HG03139 (cell line): Measurements from ENCODE around the gene RGS14.

ENCODE experiments used
- ATAC-seq: cut with Tn5 transposase; IDR thresholded peaks from one replicate; pipeline ENCODE4 v1.9.1; 2021; ENCODE audit not compliant: unreplicated experiment

RGS14 gene, protein sequence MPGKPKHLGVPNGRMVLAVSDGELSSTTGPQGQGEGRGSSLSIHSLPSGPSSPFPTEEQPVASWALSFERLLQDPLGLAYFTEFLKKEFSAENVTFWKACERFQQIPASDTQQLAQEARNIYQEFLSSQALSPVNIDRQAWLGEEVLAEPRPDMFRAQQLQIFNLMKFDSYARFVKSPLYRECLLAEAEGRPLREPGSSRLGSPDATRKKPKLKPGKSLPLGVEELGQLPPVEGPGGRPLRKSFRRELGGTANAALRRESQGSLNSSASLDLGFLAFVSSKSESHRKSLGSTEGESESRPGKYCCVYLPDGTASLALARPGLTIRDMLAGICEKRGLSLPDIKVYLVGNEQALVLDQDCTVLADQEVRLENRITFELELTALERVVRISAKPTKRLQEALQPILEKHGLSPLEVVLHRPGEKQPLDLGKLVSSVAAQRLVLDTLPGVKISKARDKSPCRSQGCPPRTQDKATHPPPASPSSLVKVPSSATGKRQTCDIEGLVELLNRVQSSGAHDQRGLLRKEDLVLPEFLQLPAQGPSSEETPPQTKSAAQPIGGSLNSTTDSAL

DNA sequence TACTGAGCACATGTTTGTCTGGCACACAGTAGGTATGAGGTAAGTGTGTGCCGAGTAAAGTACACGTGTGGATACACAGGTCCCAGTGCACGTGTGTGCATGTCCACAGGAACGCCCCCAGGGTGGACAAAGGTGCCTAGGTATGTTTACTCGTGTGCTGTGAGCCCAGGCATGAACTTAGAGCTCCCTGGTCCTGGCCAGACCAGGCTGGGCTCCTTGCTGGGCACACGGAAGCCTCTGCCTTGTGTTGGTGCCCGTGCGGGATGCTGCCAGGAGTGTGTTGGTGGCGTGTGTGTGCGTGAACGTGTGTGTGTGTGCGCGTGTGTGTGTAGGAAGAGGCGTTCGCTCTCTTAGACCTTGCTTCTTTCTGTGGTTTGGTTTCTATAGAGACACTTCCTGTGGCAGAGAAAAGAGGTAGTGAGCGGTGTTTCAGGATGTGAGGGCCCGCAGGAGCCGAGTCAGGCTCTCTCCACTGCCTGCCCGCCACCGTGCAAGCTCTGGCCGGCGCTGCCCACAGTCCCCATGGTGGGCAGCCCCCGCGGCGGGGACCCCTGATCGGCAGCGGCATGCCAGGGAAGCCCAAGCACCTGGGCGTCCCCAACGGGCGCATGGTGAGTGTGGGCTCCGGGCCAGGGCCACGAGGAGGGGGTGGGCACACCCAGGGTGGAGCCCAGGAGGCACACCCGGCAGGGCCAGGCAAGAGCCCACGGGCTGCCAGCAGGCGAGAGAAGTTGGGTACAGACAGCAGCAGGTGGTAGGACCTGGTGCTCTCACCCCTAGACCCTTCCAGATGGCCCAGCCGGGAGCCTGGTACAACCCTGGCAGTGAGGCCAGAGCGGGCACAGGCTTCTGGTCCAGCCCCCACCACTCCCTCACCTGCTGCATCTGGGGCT is at the start of gene RGS14:
RGS14 (plus strand) TSS at position 466 of the 893 bp plus-strand sequence; CDS start at position 567, 101 bp downstream.
- ATAC-seq: peak; percentile 84

DNA sequence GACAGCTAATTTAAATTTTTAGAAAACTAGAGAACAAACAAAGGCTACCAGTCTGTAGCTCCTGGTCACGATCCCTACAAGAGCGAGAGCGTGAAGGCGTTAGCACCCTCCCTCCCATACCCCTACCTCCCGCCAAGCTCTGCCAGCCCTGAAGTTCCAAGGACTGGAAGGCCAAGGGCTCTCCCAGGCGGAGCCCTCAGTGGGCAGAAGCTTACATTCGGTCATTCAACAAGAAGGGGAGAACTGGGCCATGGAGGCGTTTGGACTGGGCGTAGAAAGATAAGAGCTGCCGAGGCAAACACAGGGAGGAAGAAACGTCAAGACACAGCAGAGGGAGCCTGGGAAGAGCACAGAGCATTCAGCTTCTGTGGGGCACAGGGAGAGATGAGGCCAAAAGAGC is 49.0 kb upstream of the RGS14 start:
- no peak for ATAC-seq

DNA sequence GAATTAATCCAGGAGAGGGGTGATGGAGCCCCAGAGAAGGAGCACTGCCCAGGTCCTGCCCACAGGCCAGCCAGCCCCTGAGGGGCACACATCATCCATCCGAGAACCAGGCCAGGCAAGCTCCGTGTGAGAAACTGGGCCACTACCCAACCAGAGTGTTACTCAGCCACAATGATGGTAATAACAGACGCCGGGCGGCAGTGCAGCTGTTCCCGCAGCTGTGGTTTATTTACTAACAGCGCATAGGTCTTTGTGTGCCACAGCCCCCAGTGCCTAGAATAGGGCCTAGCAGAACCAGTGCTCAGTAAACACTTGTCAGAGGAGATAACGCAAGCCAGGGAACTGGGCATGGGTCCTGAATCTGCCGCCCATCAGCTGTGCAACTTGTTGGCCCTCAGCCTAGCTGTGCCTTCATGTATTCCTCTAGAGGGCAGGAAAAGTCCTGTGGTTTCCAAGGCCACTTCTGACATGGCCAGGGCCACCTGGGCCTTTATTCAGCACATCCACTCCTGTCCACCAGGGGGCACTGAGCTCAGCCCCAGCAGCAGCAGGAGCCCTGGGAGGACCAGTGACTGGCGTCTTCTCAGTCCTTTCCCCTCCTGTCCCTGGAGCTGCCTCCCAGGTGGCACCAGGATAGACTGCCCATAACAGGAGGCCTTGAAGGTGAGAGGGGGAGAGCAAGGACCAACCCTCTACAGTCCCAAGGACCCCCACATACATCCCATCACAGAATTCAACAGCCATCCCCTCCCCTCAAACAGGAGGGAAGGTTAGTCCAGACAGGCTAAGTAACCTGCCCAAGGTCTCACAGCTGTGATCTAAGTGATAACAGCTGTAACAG is 48.2 kb upstream of the RGS14 start:
- no peak for ATAC-seq

DNA sequence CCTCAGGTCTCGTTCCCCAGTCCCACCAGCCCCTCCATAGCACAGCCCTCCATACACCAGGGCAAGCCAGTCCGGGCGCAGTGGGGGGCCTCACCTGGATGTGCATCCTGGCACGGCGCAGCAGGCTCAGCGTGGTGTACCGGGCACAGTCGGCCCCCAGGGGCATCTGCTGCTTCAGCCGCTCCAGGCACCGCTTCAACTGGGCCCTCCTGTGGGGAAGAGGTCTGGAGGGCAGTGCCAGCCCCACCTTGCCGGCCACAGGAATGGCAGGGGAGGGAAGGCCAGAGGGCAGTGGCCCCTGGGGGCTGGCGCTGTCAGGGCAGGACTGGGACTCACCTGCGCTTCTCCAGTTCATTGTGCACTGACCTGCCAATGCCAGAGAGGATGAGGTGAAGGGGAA is 47.4 kb upstream of the RGS14 start:
- ATAC-seq: no peak

DNA sequence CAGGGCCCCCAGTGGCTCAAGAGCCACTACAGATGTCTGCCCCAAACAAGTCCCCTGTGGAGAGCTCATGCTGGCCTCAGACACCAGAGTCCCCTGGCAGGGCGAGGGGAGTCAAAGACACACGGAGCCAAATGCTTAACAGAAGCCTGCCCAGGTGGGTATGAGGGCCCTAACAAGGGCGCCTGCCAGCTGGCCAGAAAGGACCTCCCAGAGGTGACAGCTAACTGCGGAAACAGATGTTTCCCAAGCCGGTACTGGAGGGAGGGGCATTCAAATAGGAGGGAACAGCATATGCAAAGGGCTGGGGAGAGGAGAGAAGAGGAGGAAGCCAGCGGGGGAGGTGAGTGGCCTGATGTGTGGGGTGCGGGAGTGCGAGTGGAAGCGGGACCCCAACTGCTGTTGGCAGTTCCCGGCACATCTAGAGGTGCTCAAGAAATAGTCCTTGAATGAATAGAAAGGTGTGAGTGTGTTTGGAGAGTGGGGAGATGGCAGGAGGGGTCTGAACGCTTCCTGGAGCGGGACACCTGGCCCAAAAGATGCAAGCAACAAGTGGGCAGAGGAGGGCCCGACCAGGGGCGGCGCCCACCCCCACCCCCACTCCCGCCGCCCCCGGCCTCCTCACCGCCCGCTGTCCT is 46.9 kb upstream of the RGS14 start:
- ATAC-seq: no peak

DNA sequence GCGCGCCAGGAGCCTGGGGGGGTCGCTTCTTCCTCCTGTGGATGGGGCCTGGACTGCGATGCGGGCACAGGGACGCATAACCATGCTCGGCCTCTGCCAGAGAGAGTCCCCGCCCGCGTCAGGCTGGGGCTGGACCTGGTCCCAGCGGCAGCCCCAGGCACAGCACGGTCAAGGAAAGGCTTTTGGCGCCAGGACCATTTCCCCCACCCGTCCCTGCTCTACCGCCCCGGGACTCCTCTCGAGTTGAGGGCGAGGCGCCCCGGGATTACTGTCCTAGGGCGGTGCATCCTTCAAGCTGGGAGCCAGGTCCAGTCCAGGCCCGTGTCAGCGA is 46.4 kb upstream of the RGS14 start:
- ATAC-seq: no peak

DNA sequence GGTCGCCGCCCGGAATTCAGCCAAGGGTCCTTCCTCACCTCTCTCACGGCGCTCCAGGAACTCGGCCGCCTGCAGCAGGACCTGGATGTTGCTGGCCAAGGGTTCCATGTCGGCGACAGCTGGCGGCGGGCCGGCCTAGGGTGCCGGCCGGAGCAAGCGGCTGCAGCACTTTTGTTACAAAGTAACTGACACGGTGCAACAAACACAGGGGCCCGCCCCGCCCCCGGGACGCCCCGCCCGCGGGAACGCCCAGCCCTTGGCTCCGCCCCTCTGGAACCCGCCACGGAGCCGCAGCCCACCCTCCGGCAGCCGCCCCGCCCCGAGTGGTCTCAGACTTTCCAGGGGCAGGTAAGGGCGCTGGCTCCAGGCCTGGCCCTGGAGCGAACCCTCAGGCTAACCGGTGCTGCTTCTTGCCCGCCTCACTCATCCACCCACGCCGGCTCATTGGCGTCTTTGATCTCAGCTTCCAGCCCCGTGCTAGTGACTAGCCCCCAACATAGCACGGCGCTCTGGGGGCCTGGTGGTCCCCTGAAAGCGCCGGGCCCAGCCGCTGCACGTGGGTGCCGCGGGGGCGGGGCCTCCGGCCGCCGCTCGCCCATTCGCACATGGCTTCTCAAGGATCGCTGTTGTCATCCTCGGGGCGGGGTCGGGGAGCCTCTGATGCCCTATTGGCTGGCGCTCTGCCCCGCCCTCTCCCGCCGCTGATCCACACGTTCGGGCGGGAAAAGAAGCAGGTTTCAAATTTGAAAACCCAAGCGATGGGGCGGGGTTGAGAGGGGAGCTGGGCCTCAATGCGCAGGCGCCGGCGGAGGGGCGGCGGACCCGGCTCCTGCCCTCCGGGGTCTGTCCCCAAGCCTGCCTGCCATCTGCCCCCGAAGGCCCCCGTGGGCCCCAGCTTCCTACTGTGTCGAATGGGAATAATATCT is 45.7 kb upstream of the RGS14 start, which contains the start of gene MXD3:
MXD3 (minus strand) TSS at position 176 of the 926 bp plus-strand sequence; CDS start at position 108, 68 bp downstream.
- ATAC-seq: peak; percentile 80

DNA sequence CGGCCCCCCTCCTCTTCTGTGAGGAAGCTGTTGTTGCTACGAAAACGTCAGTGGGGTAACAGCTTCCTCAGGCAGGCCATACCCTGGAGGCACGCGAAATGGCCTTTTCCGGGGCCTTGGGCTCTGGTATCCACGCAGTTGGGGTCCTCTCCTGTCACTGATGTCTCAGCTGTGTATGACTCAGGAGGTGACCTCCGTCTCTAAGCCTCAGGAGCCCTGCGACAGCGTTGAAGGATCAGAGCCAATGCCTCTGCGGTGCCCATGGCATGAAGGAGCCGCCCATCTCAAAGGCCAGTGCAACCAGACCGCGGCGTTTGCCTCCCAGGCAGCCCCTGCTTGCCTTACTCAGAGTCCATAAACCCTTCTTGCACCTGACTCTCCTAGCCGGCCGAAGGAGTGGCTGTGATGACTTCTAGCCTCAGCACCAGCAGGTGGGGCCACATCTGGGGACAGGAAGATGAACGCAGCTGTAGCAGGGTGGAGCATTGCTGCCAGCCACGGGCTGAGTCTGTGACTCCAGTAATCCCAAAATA is 45.0 kb upstream of the RGS14 start:
- ATAC-seq: peak; percentile 1

DNA sequence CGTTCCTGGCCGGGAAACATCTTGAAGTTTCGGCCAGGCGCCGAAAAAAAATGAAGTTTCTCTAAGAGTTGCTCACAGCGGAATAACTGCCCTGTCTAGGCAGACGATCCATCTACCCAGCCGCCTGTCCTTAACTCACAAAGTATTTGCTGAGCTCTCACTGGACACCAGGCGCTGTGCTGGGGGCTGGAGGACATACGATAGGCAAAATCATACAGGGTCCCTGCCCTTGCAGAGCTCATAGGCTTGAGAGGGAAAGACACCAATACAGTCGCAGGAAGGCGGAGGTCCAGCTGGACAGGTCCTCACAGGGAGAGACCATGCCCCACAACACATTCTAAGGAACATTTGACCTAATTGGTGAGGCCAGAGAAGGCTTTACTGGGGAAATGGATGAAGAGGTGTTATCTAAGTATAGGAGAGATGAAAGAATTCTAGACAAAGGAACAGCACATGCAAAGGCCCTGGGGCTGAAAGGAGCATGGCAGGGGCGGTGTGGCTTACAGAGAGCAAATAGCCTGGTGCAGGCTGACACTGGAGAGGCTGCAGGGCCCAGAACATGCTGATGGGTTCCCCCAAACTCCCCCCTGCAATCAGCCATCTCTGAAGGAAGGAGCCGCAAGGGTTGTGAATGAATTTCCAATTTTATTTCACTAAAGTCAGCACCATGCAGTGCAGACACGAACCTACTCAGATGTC is 44.0 kb upstream of the RGS14 start:
- ATAC-seq: no peak

DNA sequence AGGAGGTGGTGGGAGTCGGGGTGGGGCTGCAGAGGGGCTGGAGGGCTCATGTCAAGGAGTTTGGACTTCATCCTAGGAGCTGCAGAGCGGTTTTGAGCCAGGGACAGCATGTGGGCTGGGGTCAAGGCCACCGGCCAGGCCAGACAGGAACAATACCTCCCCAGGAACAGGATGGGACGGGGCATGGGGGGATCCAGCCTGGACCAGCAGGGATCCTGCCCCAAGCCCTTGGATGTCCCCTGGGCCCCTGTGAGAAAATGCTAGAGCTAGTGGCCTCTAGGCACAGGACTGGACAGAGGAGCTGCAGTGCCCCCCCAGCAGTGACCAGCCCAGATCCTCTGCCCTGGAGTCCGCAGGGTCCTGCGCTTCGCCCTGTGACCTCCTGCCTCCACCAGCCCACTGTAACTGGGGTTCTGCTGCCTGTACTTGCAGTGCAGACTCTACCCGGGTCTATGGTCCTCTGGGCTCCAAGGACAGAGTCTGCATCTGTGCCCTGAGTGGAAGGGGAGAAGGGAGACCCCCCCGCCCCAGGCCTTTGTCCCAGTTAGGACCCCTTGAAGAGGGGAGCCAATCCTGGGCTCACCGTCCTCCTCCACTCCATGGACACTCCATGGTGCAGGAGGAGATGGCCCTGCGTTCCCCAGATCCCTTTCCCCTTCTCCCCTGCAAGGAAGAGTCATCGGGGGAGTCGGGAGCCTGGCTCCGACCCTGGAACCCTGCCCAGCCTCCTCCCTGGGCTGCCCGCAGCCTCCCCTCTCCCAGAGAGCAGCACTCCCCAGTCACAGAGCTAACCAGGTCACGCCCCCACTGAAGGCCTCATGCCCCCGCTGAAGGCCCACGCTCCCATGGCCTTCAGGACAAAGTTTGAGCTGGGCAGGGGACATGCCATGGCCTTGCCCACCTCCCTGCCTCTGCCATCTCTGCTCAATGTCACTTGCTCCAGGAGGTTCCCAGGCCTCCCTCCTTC is 43.1 kb upstream of the RGS14 start:
- ATAC-seq: no peak

DNA sequence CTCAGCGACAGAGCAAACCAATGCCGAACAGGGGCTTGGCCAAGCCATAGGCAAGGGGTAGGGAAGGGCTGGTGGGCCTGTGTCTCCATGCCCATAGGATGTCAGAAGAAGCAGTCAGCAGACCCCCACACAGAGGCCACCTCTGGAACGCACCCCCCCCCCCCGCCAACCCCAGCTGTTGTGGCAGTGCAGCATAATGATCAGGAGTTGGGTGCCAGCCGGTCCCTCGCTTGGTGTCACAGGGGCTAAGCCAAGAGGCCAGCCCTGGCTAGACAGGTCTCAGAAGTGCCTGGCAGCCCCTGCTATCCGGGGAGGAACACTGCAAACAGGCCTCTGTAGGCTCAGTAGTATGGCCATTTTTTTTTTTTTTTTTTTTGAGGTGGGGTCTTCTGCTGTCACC is 42.3 kb upstream of the RGS14 start:
- no peak for ATAC-seq

DNA sequence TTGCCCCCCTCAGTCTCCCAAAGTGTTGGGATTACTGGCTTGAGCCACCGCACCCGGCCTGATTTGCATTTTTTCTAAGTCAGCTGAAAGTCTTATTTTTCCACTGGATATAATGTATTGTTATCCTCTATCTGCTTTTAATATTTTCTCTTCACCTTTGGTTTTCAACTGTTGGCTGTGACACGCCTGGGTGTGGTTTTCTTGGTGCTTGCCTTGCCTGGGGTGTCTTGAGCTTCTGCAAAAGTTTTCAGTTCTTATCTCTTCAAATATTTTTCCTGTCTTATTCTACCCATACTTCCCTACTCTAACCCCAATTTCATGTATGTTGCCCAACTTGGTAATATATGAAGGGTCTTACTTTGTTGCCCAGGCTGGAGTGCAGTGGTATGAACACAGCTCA is 41.7 kb upstream of the RGS14 start:
- no peak for ATAC-seq

DNA sequence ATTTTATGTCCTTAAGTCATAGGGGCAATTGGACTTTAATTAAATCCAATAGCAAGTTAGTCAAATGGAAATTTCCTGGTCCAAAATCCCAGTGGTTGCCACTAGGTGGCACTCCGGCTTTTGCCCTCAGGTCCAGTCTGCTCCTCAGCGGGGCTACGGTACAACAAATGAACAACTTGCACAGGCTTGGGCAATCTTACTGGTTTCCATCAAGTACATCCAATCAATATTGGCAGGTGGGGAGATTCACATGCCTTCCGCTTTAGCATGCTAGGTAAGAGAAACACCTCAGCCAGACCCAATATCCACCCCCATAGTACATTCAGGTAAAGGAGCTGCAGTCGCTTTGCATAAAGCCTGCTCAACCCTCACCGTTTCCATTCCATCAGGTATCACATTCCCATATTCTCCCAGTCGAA is 39.8 kb upstream of the RGS14 start:
- no peak for ATAC-seq

DNA sequence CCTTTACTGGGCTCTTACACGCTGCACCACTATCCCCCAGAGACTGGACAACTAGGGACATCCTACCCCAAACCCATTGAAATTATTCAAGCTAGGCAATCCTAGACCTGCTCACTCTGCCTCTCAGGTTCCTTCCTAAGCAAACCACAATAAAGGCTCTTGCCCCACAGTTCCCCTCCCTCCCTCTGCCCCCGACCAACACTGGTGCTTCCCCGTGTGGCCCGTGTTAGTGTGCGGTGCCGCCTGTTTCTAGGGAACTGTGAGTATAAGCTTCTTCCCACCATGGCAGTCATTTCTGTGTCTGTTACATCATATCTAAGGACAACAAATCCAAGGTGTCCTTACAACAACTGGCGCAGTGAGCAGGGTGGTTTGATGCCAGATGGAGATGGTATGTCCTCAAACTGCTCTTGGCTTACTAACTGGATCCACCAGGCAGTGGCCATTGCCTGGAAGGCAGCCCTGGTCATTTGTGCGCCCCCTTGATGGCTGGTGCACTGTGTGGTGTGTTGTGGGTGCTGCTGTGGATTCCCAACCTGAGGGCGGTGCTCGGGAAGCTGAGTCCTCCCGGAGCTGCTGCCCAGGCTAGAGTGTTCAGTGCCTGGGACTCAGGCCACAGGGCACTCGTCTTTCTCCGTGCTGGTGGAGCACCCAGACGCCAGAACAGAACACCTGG is 37.7 kb upstream of the RGS14 start:
- ATAC-seq: no peak

DNA sequence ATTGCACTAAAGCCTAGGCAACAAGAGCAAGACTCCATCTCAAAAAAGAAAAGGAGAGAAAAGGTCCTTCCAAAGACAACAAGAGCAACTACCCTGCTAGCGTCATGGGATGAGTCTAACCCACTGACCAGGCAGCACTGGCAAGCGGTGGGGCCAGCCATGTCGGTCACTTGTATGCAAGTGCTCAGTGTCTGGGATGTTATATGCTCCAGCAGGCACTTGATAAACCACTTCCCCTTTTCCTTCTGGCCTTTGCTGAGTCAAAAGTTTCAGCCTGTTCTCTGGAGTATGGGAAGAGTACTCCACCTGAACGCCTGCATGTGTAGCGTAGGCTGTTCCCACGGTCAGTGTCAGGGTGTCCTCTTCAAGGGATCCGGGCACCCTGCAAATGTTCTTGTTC is 36.8 kb upstream of the RGS14 start:
- no peak for ATAC-seq

DNA sequence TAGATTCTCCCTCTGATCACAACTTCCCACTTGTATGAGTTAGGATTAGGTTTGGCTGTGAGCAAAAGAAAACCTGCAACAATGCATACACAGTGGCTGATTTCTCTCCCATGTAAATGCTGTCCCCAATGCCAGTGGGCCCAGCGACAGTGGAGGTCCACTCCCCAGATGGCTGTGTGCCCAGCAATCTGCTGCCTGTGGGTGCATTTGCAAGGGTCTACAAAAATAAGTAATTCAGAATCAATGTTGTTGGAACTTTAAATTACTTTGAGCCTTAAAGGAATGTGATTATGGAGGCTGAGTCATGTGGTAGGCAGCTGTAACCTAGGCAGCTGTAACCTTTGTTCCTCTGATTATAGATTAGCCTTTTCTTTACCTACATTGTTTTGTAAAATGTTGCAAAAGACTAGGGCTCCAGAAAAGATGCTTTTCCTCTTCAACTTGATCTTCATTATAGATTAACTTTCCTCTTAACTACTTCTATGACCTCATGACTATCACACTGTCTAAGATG is 31.8 kb upstream of the RGS14 start:
- ATAC-seq: no peak
